HEK293 (cell line): ENCODE measurements around the gene YAF2.

ENCODE experiments used
- BCL11A ChIP-seq: fragments of 450-650 bp; formaldehyde crosslinking; IDR thresholded peaks from 2 replicates; pipeline ENCODE4 v1.5.1; 2016; ENCODE audit warnings: low read depth, missing biosample characterization, missing genetic modification characterization
- GLI2 ChIP-seq: fragments of 450-650 bp; formaldehyde crosslinking; IDR thresholded peaks from 2 replicates; pipeline ENCODE4; 2017; ENCODE audit warnings: missing biosample characterization, missing genetic modification characterization, low read depth, borderline replicate concordance
- GLI4 ChIP-seq: fragments of 450-650 bp; formaldehyde crosslinking; IDR thresholded peaks from 2 replicates; pipeline ENCODE4 v1.5.1; 2016; ENCODE audit warnings: missing biosample characterization, missing genetic modification characterization
- KLF8 ChIP-seq: fragments of 450-650 bp; formaldehyde crosslinking; IDR thresholded peaks from 2 replicates; pipeline ENCODE4 v1.5.1; 2016; ENCODE audit warnings: missing biosample characterization, missing genetic modification characterization
- MEIS1 ChIP-seq: sonication (generic); formaldehyde crosslinking; IDR thresholded peaks from 2 replicates; pipeline ENCODE4 v1.8.1; 2022; ENCODE audit warnings: missing genetic modification reagents, mild to moderate bottlenecking, borderline replicate concordance
- OSR2 ChIP-seq: fragments of 450-650 bp; formaldehyde crosslinking; IDR thresholded peaks from 2 replicates; pipeline ENCODE4 v1.5.1; 2016; ENCODE audit warnings: missing biosample characterization, missing genetic modification characterization
- OVOL3 ChIP-seq: fragments of 450-650 bp; formaldehyde crosslinking; IDR thresholded peaks from 2 replicates; pipeline ENCODE4 v1.5.1; 2016; ENCODE audit warnings: missing biosample characterization, missing genetic modification characterization
- SCRT1 ChIP-seq: fragments of 450-650 bp; formaldehyde crosslinking; IDR thresholded peaks from 2 replicates; pipeline ENCODE4 v1.5.1; 2016; ENCODE audit warnings: missing biosample characterization, missing genetic modification characterization, borderline replicate concordance
- SETDB1 ChIP-seq: IDR thresholded peaks from one replicate; pipeline ENCODE4 v1.6.1; 2017; ENCODE audit warnings: mild to moderate bottlenecking, low read length, moderate library complexity, mixed read lengths; ENCODE audit not compliant: insufficient read length
- YY1 ChIP-seq: fragments of 450-650 bp; formaldehyde crosslinking; IDR thresholded peaks from 2 replicates; pipeline ENCODE4 v1.5.1; 2018; ENCODE audit warnings: missing biosample characterization, missing genetic modification characterization
- ZBTB8A ChIP-seq: fragments of 450-650 bp; formaldehyde crosslinking; IDR thresholded peaks from 2 replicates; pipeline ENCODE4 v1.5.1; 2016; ENCODE audit warnings: missing biosample characterization, missing genetic modification characterization
- ZNF146 ChIP-seq: fragments of 450-650 bp; formaldehyde crosslinking; IDR thresholded peaks from 2 replicates; pipeline ENCODE4 v1.5.1; 2016; ENCODE audit warnings: missing biosample characterization, missing genetic modification characterization
- ZNF157 ChIP-seq: fragments of 450-650 bp; formaldehyde crosslinking; IDR thresholded peaks from 2 replicates; pipeline ENCODE4 v1.5.1; 2016; ENCODE audit warnings: missing biosample characterization, missing genetic modification characterization
- ZNF223 ChIP-seq: fragments of 450-650 bp; formaldehyde crosslinking; IDR thresholded peaks from 2 replicates; pipeline ENCODE4 v1.5.1; 2016; ENCODE audit warnings: missing biosample characterization, missing genetic modification characterization
- ZNF292 ChIP-seq: fragments of 450-650 bp; formaldehyde crosslinking; IDR thresholded peaks from 2 replicates; pipeline ENCODE4 v1.5.1; 2016; ENCODE audit warnings: low read depth, missing biosample characterization, missing genetic modification characterization, borderline replicate concordance
- ZNF311 ChIP-seq: fragments of 450-650 bp; formaldehyde crosslinking; IDR thresholded peaks from 2 replicates; pipeline ENCODE4 v1.5.1; 2017; ENCODE audit warnings: missing biosample characterization, missing genetic modification characterization, borderline replicate concordance
- ZNF404 ChIP-seq: fragments of 450-650 bp; formaldehyde crosslinking; IDR thresholded peaks from 2 replicates; pipeline ENCODE4 v1.5.1; 2017; ENCODE audit warnings: missing biosample characterization, missing genetic modification characterization
- ZNF48 ChIP-seq: fragments of 450-650 bp; formaldehyde crosslinking; IDR thresholded peaks from 2 replicates; pipeline ENCODE4 v1.5.1; 2016; ENCODE audit warnings: missing biosample characterization, missing genetic modification characterization
- ZNF548 ChIP-seq: fragments of 450-650 bp; formaldehyde crosslinking; IDR thresholded peaks from 2 replicates; pipeline ENCODE4 v1.5.1; 2016; ENCODE audit warnings: missing biosample characterization, missing genetic modification characterization
- ZNF555 ChIP-seq: fragments of 450-650 bp; formaldehyde crosslinking; conservative IDR thresholded peaks from 2 replicates; pipeline ENCODE4 v1.5.1; 2017; ENCODE audit warnings: missing biosample characterization, mild to moderate bottlenecking, missing genetic modification characterization, inconsistent platforms
- ZNF560 ChIP-seq: fragments of 450-650 bp; formaldehyde crosslinking; IDR thresholded peaks from 2 replicates; pipeline ENCODE4 v1.5.1; 2017; ENCODE audit warnings: missing biosample characterization, missing genetic modification characterization, borderline replicate concordance
- ZNF585B ChIP-seq: fragments of 450-650 bp; formaldehyde crosslinking; IDR thresholded peaks from 2 replicates; pipeline ENCODE4 v1.5.1; 2016; ENCODE audit warnings: missing biosample characterization, missing genetic modification characterization
- ZNF654 ChIP-seq: fragments of 450-650 bp; formaldehyde crosslinking; IDR thresholded peaks from 2 replicates; pipeline ENCODE4 v1.5.1; 2016; ENCODE audit warnings: low read depth, missing biosample characterization, missing genetic modification characterization
- ZNF664 ChIP-seq: fragments of 450-650 bp; formaldehyde crosslinking; IDR thresholded peaks from 2 replicates; pipeline ENCODE4 v1.5.1; 2016; ENCODE audit warnings: missing biosample characterization, missing genetic modification characterization
- ZSCAN16 ChIP-seq: fragments of 450-650 bp; formaldehyde crosslinking; IDR thresholded peaks from 2 replicates; pipeline ENCODE4 v1.5.1; 2016; ENCODE audit warnings: missing biosample characterization, missing genetic modification characterization
- TF ChIP-seq, protein P1 (sequence below): fragments of 450-650 bp; formaldehyde crosslinking; IDR thresholded peaks from 2 replicates; pipeline ENCODE4 v1.5.1; 2016; ENCODE audit warnings: missing biosample characterization, missing genetic modification characterization
- TF ChIP-seq, protein P2 (sequence below): fragments of 450-650 bp; formaldehyde crosslinking; IDR thresholded peaks from 2 replicates; pipeline ENCODE4 v1.5.1; 2016; ENCODE audit warnings: missing biosample characterization, missing genetic modification characterization
- TF ChIP-seq, protein P3 (sequence below): sonication (generic); formaldehyde crosslinking; IDR thresholded peaks from 2 replicates; pipeline ENCODE4 v1.8.1; 2022; ENCODE audit warnings: mild to moderate bottlenecking, moderate library complexity, missing genetic modification reagents
- TF ChIP-seq, protein P4 (sequence below): fragments of 450-650 bp; formaldehyde crosslinking; IDR thresholded peaks from 2 replicates; pipeline ENCODE4 v1.5.1; 2016; ENCODE audit warnings: missing biosample characterization, missing genetic modification characterization
- TF ChIP-seq, protein P5 (sequence below): fragments of 450-650 bp; formaldehyde crosslinking; IDR thresholded peaks from 2 replicates; pipeline ENCODE4 v1.5.1; 2016; ENCODE audit warnings: missing biosample characterization, missing genetic modification characterization
- TF ChIP-seq, protein P6 (sequence below): fragments of 450-650 bp; formaldehyde crosslinking; IDR thresholded peaks from 2 replicates; pipeline ENCODE4 v1.5.1; 2017; ENCODE audit warnings: missing biosample characterization, missing genetic modification characterization

YAF2 gene

DNA sequence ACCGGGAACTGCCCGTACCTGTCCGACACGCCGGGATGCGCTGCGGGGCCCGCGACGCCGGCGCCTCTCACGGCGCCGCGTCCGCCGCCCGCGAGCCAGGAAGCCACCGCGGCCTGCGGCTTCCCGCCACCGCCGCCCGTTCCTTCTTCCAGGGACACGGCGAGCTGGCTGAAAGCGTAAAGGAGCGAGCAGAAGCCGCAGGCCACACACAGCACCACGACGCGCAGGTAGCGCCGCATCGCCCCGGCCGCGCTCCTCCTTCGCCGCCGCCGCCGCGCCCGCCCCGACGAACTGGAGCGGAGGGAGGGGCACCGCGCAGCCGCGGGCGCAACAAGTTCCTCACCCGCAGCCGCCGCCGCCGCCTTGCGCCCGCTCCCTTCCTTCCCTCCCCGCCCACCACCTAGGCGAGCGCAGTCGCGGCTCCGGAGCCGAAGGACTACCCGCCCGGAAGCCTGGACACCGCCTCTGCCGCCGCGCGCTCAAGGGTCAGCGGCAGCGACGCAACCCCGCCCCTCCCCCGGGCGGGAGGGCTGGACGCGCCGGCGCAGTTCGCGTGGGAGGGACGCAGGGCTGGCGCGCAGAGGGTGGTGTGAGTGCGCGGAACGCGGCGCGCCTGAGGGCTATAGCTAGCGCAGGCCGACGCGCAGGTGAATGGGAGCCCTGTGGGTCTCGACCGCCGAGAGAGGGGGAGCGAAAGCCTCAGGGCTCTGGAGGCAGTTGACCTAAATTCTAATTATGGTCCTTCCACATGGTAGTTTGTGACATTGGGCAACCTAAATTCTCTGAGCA is 93.4 kb downstream of the YAF2 start, which contains the start of gene GXYLT1 (continued):
- TF ChIP-seq ZSCAN16 (tag by site-specific recombination), result no peak
- TF ChIP-seq, protein P1, sequence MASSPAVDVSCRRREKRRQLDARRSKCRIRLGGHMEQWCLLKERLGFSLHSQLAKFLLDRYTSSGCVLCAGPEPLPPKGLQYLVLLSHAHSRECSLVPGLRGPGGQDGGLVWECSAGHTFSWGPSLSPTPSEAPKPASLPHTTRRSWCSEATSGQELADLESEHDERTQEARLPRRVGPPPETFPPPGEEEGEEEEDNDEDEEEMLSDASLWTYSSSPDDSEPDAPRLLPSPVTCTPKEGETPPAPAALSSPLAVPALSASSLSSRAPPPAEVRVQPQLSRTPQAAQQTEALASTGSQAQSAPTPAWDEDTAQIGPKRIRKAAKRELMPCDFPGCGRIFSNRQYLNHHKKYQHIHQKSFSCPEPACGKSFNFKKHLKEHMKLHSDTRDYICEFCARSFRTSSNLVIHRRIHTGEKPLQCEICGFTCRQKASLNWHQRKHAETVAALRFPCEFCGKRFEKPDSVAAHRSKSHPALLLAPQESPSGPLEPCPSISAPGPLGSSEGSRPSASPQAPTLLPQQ (tag by site-specific recombination), result no peak; the same call in none of the 2 replicates
- no peak for TF ChIP-seq GLI4 (tag by site-specific recombination)
- TF ChIP-seq SETDB1, result no peak
- TF ChIP-seq, protein P2, sequence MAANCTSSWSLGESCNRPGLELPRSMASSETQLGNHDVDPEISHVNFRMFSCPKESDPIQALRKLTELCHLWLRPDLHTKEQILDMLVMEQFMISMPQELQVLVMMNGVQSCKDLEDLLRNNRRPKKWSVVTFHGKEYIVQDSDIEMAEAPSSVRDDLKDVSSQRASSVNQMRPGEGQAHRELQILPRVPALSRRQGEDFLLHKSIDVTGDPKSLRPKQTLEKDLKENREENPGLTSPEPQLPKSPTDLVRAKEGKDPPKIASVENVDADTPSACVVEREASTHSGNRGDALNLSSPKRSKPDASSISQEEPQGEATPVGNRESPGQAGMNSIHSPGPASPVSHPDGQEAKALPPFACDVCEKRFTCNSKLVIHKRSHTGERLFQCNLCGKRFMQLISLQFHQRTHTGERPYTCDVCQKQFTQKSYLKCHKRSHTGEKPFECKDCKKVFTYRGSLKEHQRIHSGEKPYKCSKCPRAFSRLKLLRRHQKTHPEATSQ (tag by site-specific recombination), result peak; percentile 83; the same call in 1 of the 2 replicates
- no peak for TF ChIP-seq ZNF146
- TF ChIP-seq YY1 (tag by site-specific recombination), result no peak; the same call in 1 of the 2 replicates
- TF ChIP-seq, protein P3, sequence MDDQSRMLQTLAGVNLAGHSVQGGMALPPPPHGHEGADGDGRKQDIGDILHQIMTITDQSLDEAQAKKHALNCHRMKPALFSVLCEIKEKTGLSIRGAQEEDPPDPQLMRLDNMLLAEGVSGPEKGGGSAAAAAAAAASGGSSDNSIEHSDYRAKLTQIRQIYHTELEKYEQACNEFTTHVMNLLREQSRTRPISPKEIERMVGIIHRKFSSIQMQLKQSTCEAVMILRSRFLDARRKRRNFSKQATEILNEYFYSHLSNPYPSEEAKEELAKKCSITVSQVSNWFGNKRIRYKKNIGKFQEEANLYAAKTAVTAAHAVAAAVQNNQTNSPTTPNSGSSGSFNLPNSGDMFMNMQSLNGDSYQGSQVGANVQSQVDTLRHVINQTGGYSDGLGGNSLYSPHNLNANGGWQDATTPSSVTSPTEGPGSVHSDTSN (CRISPR knock-in tag), result peak; percentile 55
- TF ChIP-seq, protein P4, sequence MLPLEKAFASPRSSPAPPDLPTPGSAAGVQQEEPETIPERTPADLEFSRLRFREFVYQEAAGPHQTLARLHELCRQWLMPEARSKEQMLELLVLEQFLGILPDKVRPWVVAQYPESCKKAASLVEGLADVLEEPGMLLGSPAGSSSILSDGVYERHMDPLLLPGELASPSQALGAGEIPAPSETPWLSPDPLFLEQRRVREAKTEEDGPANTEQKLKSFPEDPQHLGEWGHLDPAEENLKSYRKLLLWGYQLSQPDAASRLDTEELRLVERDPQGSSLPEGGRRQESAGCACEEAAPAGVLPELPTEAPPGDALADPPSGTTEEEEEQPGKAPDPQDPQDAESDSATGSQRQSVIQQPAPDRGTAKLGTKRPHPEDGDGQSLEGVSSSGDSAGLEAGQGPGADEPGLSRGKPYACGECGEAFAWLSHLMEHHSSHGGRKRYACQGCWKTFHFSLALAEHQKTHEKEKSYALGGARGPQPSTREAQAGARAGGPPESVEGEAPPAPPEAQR (tag by site-specific recombination), result no peak
- no peak for TF ChIP-seq ZNF311 (tag by site-specific recombination)
- no peak for TF ChIP-seq ZNF48 (tag by site-specific recombination)
- TF ChIP-seq ZBTB8A (tag by site-specific recombination), result peak; percentile 89
- no peak for TF ChIP-seq SCRT1 (tag by site-specific recombination)
- TF ChIP-seq ZNF664 (tag by site-specific recombination), result no peak
- peak; percentile 90 for TF ChIP-seq KLF8 (tag by site-specific recombination)
- no peak for TF ChIP-seq ZNF555 (tag by site-specific recombination)
- TF ChIP-seq ZNF548 (tag by site-specific recombination), result no peak
- TF ChIP-seq OVOL3, result no peak
- TF ChIP-seq, protein P5, sequence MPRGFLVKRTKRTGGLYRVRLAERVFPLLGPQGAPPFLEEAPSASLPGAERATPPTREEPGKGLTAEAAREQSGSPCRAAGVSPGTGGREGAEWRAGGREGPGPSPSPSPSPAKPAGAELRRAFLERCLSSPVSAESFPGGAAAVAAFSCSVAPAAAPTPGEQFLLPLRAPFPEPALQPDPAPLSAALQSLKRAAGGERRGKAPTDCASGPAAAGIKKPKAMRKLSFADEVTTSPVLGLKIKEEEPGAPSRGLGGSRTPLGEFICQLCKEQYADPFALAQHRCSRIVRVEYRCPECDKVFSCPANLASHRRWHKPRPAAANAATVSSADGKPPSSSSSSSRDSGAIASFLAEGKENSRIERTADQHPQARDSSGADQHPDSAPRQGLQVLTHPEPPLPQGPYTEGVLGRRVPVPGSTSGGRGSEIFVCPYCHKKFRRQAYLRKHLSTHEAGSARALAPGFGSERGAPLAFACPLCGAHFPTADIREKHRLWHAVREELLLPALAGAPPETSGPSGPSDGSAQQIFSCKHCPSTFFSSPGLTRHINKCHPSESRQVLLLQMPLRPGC (tag by site-specific recombination), result no peak
- TF ChIP-seq ZNF223, result no peak
- no peak for TF ChIP-seq ZNF654 (tag by site-specific recombination)
- peak; percentile 92 for TF ChIP-seq OSR2
- TF ChIP-seq MEIS1, result no peak
- no peak for TF ChIP-seq ZNF404 (tag by site-specific recombination)
- TF ChIP-seq ZNF585B (tag by site-specific recombination), result no peak
- no peak for TF ChIP-seq ZNF560 (tag by site-specific recombination)
- TF ChIP-seq ZNF157, result no peak
- no peak for TF ChIP-seq GLI2 (tag by site-specific recombination)
- TF ChIP-seq, protein P6, sequence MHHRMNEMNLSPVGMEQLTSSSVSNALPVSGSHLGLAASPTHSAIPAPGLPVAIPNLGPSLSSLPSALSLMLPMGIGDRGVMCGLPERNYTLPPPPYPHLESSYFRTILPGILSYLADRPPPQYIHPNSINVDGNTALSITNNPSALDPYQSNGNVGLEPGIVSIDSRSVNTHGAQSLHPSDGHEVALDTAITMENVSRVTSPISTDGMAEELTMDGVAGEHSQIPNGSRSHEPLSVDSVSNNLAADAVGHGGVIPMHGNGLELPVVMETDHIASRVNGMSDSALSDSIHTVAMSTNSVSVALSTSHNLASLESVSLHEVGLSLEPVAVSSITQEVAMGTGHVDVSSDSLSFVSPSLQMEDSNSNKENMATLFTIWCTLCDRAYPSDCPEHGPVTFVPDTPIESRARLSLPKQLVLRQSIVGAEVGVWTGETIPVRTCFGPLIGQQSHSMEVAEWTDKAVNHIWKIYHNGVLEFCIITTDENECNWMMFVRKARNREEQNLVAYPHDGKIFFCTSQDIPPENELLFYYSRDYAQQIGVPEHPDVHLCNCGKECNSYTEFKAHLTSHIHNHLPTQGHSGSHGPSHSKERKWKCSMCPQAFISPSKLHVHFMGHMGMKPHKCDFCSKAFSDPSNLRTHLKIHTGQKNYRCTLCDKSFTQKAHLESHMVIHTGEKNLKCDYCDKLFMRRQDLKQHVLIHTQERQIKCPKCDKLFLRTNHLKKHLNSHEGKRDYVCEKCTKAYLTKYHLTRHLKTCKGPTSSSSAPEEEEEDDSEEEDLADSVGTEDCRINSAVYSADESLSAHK (tag by site-specific recombination), result no peak
- no peak for TF ChIP-seq ZNF292 (tag by site-specific recombination)
- no peak for TF ChIP-seq BCL11A
